ENCODE measurements around the gene KAT5. TPM values are rescaled to one million over a fixed set of nuclear protein-coding genes. Genes with fewer than 3 reads are reported as not detected.
"Not testable (repeated sequence)": the region's sequence is repeated elsewhere in the genome, so short reads cannot be mapped to it uniquely, and the experiment has no call there.

Gene KAT5
- total and polyA plus RNA-seq, 12 donors, result 40.9 to 62.8 (median 45.9) TPM

DNA sequence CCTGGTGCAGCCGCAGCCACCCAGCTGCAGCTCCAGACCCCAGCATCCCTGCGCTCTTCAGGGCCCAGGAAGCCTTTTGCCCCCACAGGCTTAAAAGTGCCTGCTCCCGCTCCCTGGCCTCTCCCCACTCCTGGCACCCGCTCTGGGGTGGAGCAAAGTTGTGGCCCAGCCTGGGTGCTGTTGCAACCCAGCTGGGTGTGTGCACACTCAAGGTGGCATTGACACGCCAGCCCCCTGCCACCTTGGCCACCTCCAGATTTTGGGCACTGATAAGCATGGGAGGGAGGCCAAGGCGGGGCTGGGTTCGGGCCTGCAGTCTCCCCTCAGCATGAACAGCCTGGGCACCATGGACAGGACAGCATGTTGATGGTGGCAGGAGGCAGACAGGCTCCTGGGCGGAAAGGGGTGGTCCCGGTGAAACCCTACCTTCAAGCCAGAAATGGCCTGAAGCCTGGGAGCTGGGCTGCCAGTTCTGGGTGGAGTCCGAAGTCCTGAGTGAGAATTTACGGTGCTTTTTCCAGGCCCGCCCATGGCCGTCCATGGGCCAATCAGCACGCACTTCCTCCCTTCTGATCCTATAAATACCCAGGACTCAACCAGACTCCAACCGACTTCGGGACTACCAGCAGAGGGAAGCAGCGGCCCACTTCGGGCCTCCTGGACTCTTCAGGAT is 32.1 kb downstream of the KAT5 start:
- Histone ChIP-seq H3K4me1 (no peaks in the 10 kb centered on the region), H3K27me3 (peaks cover 0 to 15% (median 0%) of the 10 kb centered on the region in 7 donors), H3K4me3 (no peak overlapping the region), H3K9me3 (no peaks in the 10 kb centered on the region), H3K27ac (no peak overlapping the region), H3K36me3 (no peaks in the 10 kb centered on the region)
- DNase-seq, result peak in 1 of 2 donors; percentile 29
- TF ChIP-seq, protein P1, sequence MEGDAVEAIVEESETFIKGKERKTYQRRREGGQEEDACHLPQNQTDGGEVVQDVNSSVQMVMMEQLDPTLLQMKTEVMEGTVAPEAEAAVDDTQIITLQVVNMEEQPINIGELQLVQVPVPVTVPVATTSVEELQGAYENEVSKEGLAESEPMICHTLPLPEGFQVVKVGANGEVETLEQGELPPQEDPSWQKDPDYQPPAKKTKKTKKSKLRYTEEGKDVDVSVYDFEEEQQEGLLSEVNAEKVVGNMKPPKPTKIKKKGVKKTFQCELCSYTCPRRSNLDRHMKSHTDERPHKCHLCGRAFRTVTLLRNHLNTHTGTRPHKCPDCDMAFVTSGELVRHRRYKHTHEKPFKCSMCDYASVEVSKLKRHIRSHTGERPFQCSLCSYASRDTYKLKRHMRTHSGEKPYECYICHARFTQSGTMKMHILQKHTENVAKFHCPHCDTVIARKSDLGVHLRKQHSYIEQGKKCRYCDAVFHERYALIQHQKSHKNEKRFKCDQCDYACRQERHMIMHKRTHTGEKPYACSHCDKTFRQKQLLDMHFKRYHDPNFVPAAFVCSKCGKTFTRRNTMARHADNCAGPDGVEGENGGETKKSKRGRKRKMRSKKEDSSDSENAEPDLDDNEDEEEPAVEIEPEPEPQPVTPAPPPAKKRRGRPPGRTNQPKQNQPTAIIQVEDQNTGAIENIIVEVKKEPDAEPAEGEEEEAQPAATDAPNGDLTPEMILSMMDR (IDR thresholded peaks at IDR 0.05), result peak in 7 of 9 donors; percentile 16 to 42 (median 35)
- intact Hi-C loops (cut with DNase I), result no loop called here
- peak in 7 of 8 donors; percentile 47 to 73 (median 52) for ATAC-seq
- 73 to 75% methylated on average over 18 of the region's 18 CpGs for WGBS, 2 donors

DNA sequence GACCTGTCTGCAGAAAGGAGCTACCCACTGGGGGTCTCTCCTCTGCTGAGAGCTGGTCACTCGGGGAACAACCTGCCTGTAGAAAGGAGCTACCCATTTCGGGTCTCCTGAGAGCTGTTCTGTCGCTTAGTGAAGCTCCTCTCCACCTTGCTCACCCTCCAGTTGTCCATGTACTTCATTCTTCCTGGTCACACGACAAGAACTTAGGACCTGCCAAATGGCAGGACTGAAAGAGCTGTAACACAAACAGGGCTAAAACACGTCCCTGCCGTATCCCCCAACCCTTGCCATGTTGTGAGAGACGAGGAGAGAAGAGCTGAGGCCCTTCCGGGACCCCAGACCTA is 32.6 kb downstream of the KAT5 start:
- Histone ChIP-seq H3K4me1 (no peaks in the 10 kb centered on the region), H3K9me3 (no peaks in the 10 kb centered on the region), H3K27ac (no peak overlapping the region), H3K36me3 (no peaks in the 10 kb centered on the region), H3K27me3 (peaks cover 0 to 10% (median under 1%) of the 10 kb centered on the region in 7 donors), H3K4me3 (no peak overlapping the region)
- ATAC-seq, result no peak
- intact Hi-C loops (cut with DNase I), result no loop called here
- TF ChIP-seq, protein P1 (IDR thresholded peaks at IDR 0.05), result no peak
- WGBS, 2 donors, result 76 to 79% methylated on average over 8 of the region's 8 CpGs
- DNase-seq, result no peak

DNA sequence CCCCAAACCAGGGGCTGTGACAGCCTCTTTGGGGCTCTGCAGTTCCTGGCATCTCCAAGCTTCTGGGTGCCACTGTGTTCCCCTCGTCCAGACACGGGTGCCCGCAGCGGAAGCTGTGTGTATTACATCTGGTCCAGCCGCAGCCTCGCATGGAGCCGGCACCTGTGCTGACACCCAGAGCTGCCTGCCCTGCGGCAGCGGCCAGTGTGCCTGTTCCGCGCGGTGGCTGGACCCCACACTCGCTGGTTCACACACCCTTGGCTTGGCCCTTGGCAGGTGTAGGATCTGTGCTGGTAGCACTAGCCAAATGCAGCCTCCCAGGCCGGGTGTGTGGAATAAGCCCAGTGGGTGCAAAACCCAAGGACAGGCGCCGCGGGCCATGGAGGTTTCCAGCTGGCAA is 33.0 kb downstream of the KAT5 start:
- intact Hi-C loops (cut with DNase I), result no loop called here

DNA sequence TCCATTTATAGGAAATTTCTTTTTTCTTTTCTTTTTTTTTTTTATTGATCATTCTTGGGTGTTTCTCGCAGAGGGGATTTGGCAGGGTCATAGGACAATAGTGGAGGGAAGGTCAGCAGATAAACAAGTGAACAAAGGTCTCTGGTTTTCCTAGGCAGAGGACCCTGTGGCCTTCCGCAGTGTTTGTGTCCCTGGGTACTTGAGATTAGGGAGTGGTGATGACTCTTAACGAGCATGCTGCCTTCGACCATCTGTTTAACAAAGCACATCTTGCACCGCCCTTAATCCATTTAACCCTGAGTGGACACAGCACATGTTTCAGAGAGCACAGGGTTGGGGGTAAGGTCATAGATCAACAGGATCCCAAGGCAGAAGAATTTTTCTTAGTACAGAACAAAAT is 50.1 kb downstream of the KAT5 start:
- not testable (repeated sequence) for H3K9me3 ChIP-seq, H3K4me3 ChIP-seq, H3K36me3 ChIP-seq, H3K27me3 ChIP-seq, ATAC-seq, DNase-seq, H3K27ac ChIP-seq, H3K4me1 ChIP-seq
- WGBS, 2 donors, result 66 to 69% methylated on average over 5 of the region's 5 CpGs
- intact Hi-C loops (cut with DNase I), result loop anchor here in 1 of 10 donors (10.0 kb wide), 1 partner anchor 53 kb away; no protein-coding TSS in a partner anchor

More for the DNA sequence above, 33.0 kb downstream of the KAT5 start:
- TF ChIP-seq, protein P1 (IDR thresholded peaks at IDR 0.05), result no peak
- H3K27me3 ChIP-seq, result peaks cover 0 to 6% (median 0%) of the 10 kb centered on the region in 7 donors
- DNase-seq (no peak), ATAC-seq (no peak)
- no peaks in the 10 kb centered on the region for H3K9me3 ChIP-seq
- no peak overlapping the region for H3K27ac ChIP-seq
- no peaks in the 10 kb centered on the region for H3K4me1 ChIP-seq
- no peak overlapping the region for H3K4me3 ChIP-seq
- WGBS, 2 donors, result 91 to 92% methylated on average over 15 to 17 of the region's 17 CpGs
- H3K36me3 ChIP-seq, result no peaks in the 10 kb centered on the region

DNA sequence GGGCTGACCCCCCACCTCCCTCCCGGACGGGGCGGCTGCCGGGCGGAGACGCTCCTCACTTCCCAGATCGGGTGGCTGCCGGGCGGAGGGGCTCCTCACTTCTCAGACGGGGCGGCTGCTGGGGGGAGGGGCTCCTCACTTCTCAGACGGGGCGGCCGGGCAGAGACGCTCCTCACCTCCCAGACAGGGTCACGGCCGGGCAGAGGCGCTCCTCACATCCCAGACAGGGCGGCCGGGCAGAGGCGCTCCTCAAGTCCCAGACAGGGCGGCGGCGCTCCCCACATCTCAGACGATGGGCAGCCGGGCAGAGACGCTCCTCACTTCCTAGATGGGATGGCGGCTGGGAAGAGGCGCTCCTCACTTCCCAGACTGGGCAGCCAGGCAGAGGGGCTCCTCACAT is 50.8 kb downstream of the KAT5 start:
- H3K9me3 ChIP-seq, DNase-seq, H3K27me3 ChIP-seq, ATAC-seq, H3K36me3 ChIP-seq, H3K4me1 ChIP-seq, H3K4me3 ChIP-seq, H3K27ac ChIP-seq: not testable (repeated sequence)
- 79 to 89% methylated on average over 9 to 23 of the region's 29 CpGs for WGBS, 2 donors
- intact Hi-C loops (cut with DNase I), result loop anchor here in 1 of 10 donors (10.0 kb wide), 1 partner anchor 52 kb away; no protein-coding TSS in a partner anchor
